HS-27A (cell line): ENCODE data around the gene S1PR2.
"Not testable (repeated sequence)": the region's sequence is repeated elsewhere in the genome, so short reads cannot be mapped to it uniquely, and the experiment has no call there.

Experiments used
- DNase-seq: peaks from one replicate; pipeline ENCODE4 v3.0.0-alpha.2; 2012; ENCODE audit warnings: low read depth, missing footprints

Gene S1PR2

GRCh38 chr19:10223488-10224213 is 7.5 kb downstream of the S1PR2 start:
- no peak for DNase-seq

- no peak for DNase-seq
Measured at GRCh38 chr19:10222201-10222890, 8.8 kb downstream of the S1PR2 start.

- no peak for DNase-seq
Measured at GRCh38 chr19:10220695-10221094, 10.4 kb downstream of the S1PR2 start.

GRCh38 chr19:10219678-10220077 is 11.5 kb downstream of the S1PR2 start:
- no peak for DNase-seq

- no peak for DNase-seq
Measured at GRCh38 chr19:10217085-10217484, 14.0 kb downstream of the S1PR2 start.

- no peak for DNase-seq
Measured at GRCh38 chr19:10214784-10215183, 16.3 kb downstream of the S1PR2 start.

GRCh38 chr19:10211691-10212090 is 19.4 kb downstream of the S1PR2 start:
- DNase-seq: no peak

- DNase-seq: no peak
Measured at GRCh38 chr19:10211061-10211460, 20.1 kb downstream of the S1PR2 start.

- no peak for DNase-seq
Measured at GRCh38 chr19:10209315-10209714, 21.8 kb downstream of the S1PR2 start.

- no peak for DNase-seq
Measured at GRCh38 chr19:10207026-10207425, 24.1 kb downstream of the S1PR2 start.

- DNase-seq: no peak
Measured at GRCh38 chr19:10206226-10206885, 24.8 kb downstream of the S1PR2 start.

GRCh38 chr19:10205636-10206035 is 25.5 kb downstream of the S1PR2 start:
- DNase-seq: no peak

GRCh38 chr19:10203686-10204085 is 27.4 kb downstream of the S1PR2 start:
- DNase-seq: no peak

- no peak for DNase-seq
Measured at GRCh38 chr19:10201176-10201575, 30.0 kb downstream of the S1PR2 start.

GRCh38 chr19:10200101-10200500 is 31.0 kb downstream of the S1PR2 start:
- not testable (repeated sequence) for DNase-seq

- not testable (repeated sequence) for DNase-seq
Measured at GRCh38 chr19:10198889-10199644, 32.1 kb downstream of the S1PR2 start.

- no peak for DNase-seq
Measured at GRCh38 chr19:10195199-10195519, 36.0 kb downstream of the S1PR2 start.

GRCh38 chr19:10194500-10195198 is 36.5 kb downstream of the S1PR2 start, which contains the start of gene DNMT1:
Gene DNMT1 (minus strand): TSS chr19:10194953. CDS start chr19:10194899, 54 bp downstream.
- peak; percentile 87 for DNase-seq

- DNase-seq: peak; percentile 38
Measured at GRCh38 chr19:10193790-10194499, 37.2 kb downstream of the S1PR2 start.

GRCh38 chr19:10192922-10193321 is 38.2 kb downstream of the S1PR2 start:
- no peak for DNase-seq

- peak; percentile 53 for DNase-seq
Measured at GRCh38 chr19:10191347-10191746, 39.8 kb downstream of the S1PR2 start.
